Tibial artery (tissue), 4 donors: Measurements from ENCODE around the gene GABBR1.

Source experiments
- DNase-seq, 2 donors: peaks; one replicate each; pipeline ENCODE4 v3.0.0-alpha.2; 2019
- H3K27ac ChIP-seq, 2 donors: fragments of 200-600 bp; sonication (generic) in 1 of 2; 1 replicate in 1 of 2; 2 replicates in 1 of 2; pipeline ENCODE4 v1.5.1; 2018 to 2019; ENCODE audit warnings: mild to moderate bottlenecking in 1 of 2
- H3K27me3 ChIP-seq, 2 donors: fragments of 200-600 bp; sonication (generic) in 1 of 2; one replicate each; pipeline versions ENCODE4 v1.5.1 to v1.6.0; 2016 to 2019
- H3K36me3 ChIP-seq, 3 donors: fragments of 200-600 bp; sonication (generic) in 2 of 3; one replicate each; pipeline ENCODE4 v1.5.1; 2016 to 2019; ENCODE audit warnings: mild to moderate bottlenecking in 2 of 3
- H3K4me1 ChIP-seq, 4 donors: fragments of 200-600 bp; sonication (generic) in 2 of 4; 1 replicate in 3 of 4; 2 replicates in 1 of 4; pipeline ENCODE4 v1.5.1; 2016 to 2019
- H3K4me3 ChIP-seq, 2 donors: fragments of 200-600 bp; sonication (generic) in 1 of 2; 1 replicate in 1 of 2; 2 replicates in 1 of 2; pipeline ENCODE4 v1.5.1; 2018 to 2019; ENCODE audit warnings: mild to moderate bottlenecking in 2 of 2
- H3K9me3 ChIP-seq, 3 donors: fragments of 200-600 bp; sonication (generic) in 1 of 3; one replicate each; pipeline ENCODE4 v1.5.1; 2016 to 2019
- CTCF ChIP-seq, 2 experiments: fragments of 200-600 bp in 1 of 2; fragments of 450-650 bp in 1 of 2; IDR thresholded peaks; one replicate each; pipeline ENCODE4 v1.5.1; 2017 to 2019; ENCODE audit warnings: antibody characterized with exemption in 2 of 2, mild to moderate bottlenecking in 1 of 2, moderate library complexity in 1 of 2
- intact Hi-C: fragments of 100-400 bp; cut with DNase I; formaldehyde crosslinking; loops from one replicate; pipeline ENCODE4 v1.15.0; 2023; ENCODE audit warnings: low total_unique reads

The GABBR1 gene

GRCh38 chr6:29532320-29532951 lies 100.5 kb downstream of the GABBR1 start:
- intact Hi-C loops, result no loop called here
- no peaks in the 10 kb centered on the region for H3K9me3 ChIP-seq
- H3K4me3 ChIP-seq, result no peak overlapping the region
- no peak for DNase-seq
- no peak for TF ChIP-seq CTCF (IDR thresholded peaks at IDR 0.05)
- no peaks in the 10 kb centered on the region for H3K4me1 ChIP-seq
- no peaks in the 10 kb centered on the region for H3K36me3 ChIP-seq
- no peak overlapping the region for H3K27ac ChIP-seq
- peaks cover 0 to 14% of the 10 kb centered on the region in 2 donors for H3K27me3 ChIP-seq

GRCh38 chr6:29531668-29532067 lies 101.3 kb downstream of the GABBR1 start:
- Histone ChIP-seq H3K36me3 (no peaks in the 10 kb centered on the region), H3K4me3 (no peak overlapping the region), H3K27ac (no peak overlapping the region), H3K4me1 (no peaks in the 10 kb centered on the region), H3K27me3 (peaks cover 0 to 14% of the 10 kb centered on the region in 2 donors), H3K9me3 (no peaks in the 10 kb centered on the region)
- TF ChIP-seq CTCF (IDR thresholded peaks at IDR 0.05), result no peak
- intact Hi-C loops, result no loop called here
- DNase-seq, result no peak

GRCh38 chr6:29530671-29531310 lies 102.2 kb downstream of the GABBR1 start:
- Histone ChIP-seq H3K4me3 (no peak overlapping the region), H3K27me3 (peaks cover 0 to 17% of the 10 kb centered on the region in 2 donors), H3K27ac (no peak overlapping the region), H3K36me3 (no peaks in the 10 kb centered on the region), H3K4me1 (no peaks in the 10 kb centered on the region), H3K9me3 (no peaks in the 10 kb centered on the region)
- no peak for DNase-seq
- intact Hi-C loops, result no loop called here
- TF ChIP-seq CTCF (IDR thresholded peaks at IDR 0.05), result no peak

GRCh38 chr6:29529956-29530355 lies 103.0 kb downstream of the GABBR1 start:
- H3K36me3 ChIP-seq, result no peaks in the 10 kb centered on the region
- H3K4me3 ChIP-seq, result no peak overlapping the region
- no peak for TF ChIP-seq CTCF (IDR thresholded peaks at IDR 0.05)
- DNase-seq, result no peak
- no peaks in the 10 kb centered on the region for H3K9me3 ChIP-seq
- peaks cover 0 to 17% of the 10 kb centered on the region in 2 donors for H3K27me3 ChIP-seq
- no peak overlapping the region for H3K27ac ChIP-seq
- H3K4me1 ChIP-seq, result no peaks in the 10 kb centered on the region
- intact Hi-C loops, result no loop called here

- no peak overlapping the region for H3K4me3 ChIP-seq
- H3K4me1 ChIP-seq, result no peaks in the 10 kb centered on the region
- peaks cover 0 to 17% of the 10 kb centered on the region in 2 donors for H3K27me3 ChIP-seq
- H3K36me3 ChIP-seq, result no peaks in the 10 kb centered on the region
- DNase-seq, result no peak
- TF ChIP-seq CTCF (IDR thresholded peaks at IDR 0.05), result no peak
- H3K9me3 ChIP-seq, result no peaks in the 10 kb centered on the region
- intact Hi-C loops, result no loop called here
- H3K27ac ChIP-seq, result no peak overlapping the region
Observed at GRCh38 chr6:29528988-29529560, 103.9 kb downstream of the GABBR1 start.
